Immature natural killer cell (primary cell): ENCODE results near the gene NUMB. TPM values are rescaled to one million over a fixed set of nuclear protein-coding genes. Genes with fewer than 3 reads are reported as not detected.

Source experiments
- DNase-seq, 3 donors: peaks; one replicate each; pipeline ENCODE4 v3.0.0; 2022; ENCODE audit warnings: mixed read lengths in 1 of 3
- H3K27ac Mint-ChIP-seq, 6 donors: one replicate each; pipeline ENCODE4 v1.8.0; 2020; ENCODE audit warnings: mixed read lengths in 6 of 6, mild to moderate bottlenecking in 5 of 6, inconsistent platforms in 4 of 6, moderate library complexity in 3 of 6
- H3K27me3 Mint-ChIP-seq, 3 donors: one replicate each; pipeline ENCODE4 v1.8.0; 2020 to 2021; ENCODE audit warnings: low read depth in 3 of 3, mild to moderate bottlenecking in 3 of 3, mixed read lengths in 3 of 3, moderate library complexity in 3 of 3, inconsistent platforms in 1 of 3
- H3K36me3 Mint-ChIP-seq, 3 donors: one replicate each; pipeline ENCODE4 v1.8.0; 2020; ENCODE audit warnings: mixed read lengths in 3 of 3, inconsistent platforms in 2 of 3, mild to moderate bottlenecking in 2 of 3
- H3K4me1 Mint-ChIP-seq, 2 donors: one replicate each; pipeline ENCODE4 v1.8.0; 2020; ENCODE audit warnings: inconsistent platforms in 2 of 2, mild to moderate bottlenecking in 2 of 2, mixed read lengths in 2 of 2, moderate library complexity in 1 of 2
- H3K4me3 Mint-ChIP-seq, 5 donors: one replicate each; pipeline ENCODE4 v1.8.0; 2020; ENCODE audit warnings: mild to moderate bottlenecking in 5 of 5, mixed read lengths in 5 of 5, inconsistent platforms in 3 of 5, moderate library complexity in 3 of 5
- H3K9me3 Mint-ChIP-seq, 6 donors: one replicate each; pipeline ENCODE4 v1.8.0; 2020; ENCODE audit warnings: mild to moderate bottlenecking in 6 of 6, mixed read lengths in 6 of 6, inconsistent platforms in 4 of 6, moderate library complexity in 3 of 6
- polyA plus RNA-seq, 3 donors: library from polyadenylated mRNA; unstranded; fragments of 300-500 nt; fragmentation: Illumina TruSeq; gene quantifications; one replicate each; pipeline ENCODE4 v1.2.3, GENCODE V29; 2021

Gene NUMB
- polyA plus RNA-seq, 3 donors from 2014 or later, result 14.1 to 32.4 (median 17.7) TPM

DNA sequence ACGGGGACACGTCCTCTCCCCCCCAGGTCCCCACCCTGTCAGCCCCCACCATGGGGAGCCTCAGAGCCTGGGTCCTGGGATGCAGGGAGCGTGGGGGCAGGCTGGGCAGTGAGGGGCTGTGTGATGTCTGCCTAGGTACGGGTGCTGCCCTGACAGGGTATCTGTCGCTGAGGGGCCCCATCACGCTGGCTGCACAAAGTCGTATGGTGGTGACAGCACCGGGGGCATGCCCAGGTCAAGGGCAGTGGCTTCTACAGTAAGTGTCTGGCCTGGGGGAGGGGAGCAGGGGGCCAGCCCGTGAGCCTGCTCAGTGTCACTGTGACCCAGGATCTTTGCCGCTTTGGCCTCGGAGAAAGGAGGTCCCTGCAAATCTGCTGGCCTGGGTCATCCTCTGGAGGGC, 197.8 kb downstream of the NUMB start:
- Mint-ChIP-seq H3K4me3 (no peak overlapping the region), H3K4me1 (no peaks in the 10 kb centered on the region), H3K9me3 (no peaks in the 10 kb centered on the region), H3K36me3 (no peaks in the 10 kb centered on the region), H3K27ac (no peak overlapping the region), H3K27me3 (no peaks in the 10 kb centered on the region)
- DNase-seq, result no peak

DNA sequence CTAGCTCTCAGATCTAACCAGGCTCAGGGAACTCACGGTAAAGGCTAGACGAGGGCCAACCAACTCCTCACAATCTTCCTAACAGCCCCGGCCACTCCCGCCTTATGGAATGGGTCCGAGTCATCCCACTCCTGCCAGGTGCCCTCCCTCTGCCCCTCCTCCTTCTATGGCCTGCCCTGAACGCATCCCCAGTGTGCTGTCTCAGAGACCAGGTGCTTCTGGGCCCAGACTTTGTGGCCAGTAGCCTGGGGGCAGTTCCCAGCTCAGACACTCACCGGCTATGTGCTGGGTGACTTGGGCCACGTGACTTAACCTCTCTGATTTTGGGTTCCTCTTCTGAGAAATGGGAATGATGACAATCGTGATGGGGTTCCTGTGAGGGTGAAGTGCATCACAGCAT, 198.5 kb downstream of the NUMB start:
- no peak for DNase-seq
- H3K9me3 Mint-ChIP-seq, result no peaks in the 10 kb centered on the region
- H3K27me3 Mint-ChIP-seq, result no peaks in the 10 kb centered on the region
- no peaks in the 10 kb centered on the region for H3K36me3 Mint-ChIP-seq
- H3K27ac Mint-ChIP-seq, result no peak overlapping the region
- H3K4me3 Mint-ChIP-seq, result peak overlapping the region in 1 of 5 donors; percentile 24
- H3K4me1 Mint-ChIP-seq, result no peaks in the 10 kb centered on the region

DNA sequence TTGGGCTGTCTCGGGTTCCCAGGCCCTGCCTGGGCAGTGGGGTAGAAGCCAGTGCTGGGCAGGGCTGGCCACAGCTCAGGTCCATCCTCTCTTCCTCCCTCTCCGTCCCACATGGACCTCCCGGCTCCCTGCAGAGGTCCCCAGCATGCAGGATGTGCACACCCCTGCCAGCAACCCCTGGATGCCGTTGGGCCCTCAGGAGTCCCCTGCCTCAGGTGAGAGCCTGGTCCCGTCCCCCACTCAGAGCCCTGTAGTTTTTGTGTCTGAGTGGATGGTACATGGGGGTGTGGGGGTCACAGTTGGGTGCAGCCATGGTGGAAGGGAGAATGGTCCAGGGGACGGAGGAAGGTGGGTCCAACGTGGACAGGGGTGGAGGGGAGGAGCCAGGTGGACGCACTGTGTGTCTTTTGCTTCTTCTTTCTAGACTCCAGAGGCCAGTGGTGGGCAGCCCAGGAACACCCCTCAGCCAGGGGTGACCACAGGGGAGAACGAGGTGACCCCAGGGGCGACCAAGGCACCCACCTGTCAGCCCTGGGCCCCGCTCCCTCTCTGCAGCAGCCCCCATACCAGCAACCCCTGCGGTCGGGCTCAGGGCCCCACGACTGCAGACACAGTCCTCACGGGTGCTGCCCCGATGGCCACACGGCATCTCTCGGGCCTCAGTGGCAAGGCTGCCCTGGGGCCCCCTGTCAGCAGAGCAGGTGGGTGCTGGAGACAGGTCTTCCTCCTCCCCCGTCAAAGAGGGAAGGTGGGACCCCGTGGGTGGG, 199.3 kb downstream of the NUMB start:
- no peaks in the 10 kb centered on the region for H3K36me3 Mint-ChIP-seq
- H3K27ac Mint-ChIP-seq, result no peak overlapping the region
- H3K4me3 Mint-ChIP-seq, result no peak overlapping the region
- H3K9me3 Mint-ChIP-seq, result no peaks in the 10 kb centered on the region
- H3K4me1 Mint-ChIP-seq, result no peaks in the 10 kb centered on the region
- no peak for DNase-seq
- H3K27me3 Mint-ChIP-seq, result no peaks in the 10 kb centered on the region

DNA sequence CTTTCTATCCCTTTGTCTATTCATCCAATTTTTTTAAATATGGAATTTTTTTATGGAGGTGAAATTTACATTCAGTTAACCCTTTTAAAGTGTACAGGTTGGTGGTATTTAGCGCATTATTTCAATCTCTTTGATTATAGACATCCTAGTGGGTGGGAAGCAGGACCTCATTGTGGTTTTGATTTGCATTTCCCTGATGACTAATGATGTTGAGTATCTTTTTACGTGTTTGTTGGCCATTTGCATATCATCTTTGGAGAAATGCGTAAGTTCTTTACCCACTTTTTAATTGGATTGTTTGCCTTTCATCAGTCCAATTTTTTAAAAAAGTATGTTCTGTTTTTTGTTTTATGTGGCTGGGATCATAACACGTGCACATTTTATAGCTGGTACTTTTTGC, 200.3 kb downstream of the NUMB start:
- Mint-ChIP-seq H3K36me3 (no peaks in the 10 kb centered on the region), H3K4me1 (no peaks in the 10 kb centered on the region), H3K27ac (no peak overlapping the region), H3K27me3 (no peaks in the 10 kb centered on the region), H3K9me3 (no peaks in the 10 kb centered on the region), H3K4me3 (no peak overlapping the region)
- no peak for DNase-seq

DNA sequence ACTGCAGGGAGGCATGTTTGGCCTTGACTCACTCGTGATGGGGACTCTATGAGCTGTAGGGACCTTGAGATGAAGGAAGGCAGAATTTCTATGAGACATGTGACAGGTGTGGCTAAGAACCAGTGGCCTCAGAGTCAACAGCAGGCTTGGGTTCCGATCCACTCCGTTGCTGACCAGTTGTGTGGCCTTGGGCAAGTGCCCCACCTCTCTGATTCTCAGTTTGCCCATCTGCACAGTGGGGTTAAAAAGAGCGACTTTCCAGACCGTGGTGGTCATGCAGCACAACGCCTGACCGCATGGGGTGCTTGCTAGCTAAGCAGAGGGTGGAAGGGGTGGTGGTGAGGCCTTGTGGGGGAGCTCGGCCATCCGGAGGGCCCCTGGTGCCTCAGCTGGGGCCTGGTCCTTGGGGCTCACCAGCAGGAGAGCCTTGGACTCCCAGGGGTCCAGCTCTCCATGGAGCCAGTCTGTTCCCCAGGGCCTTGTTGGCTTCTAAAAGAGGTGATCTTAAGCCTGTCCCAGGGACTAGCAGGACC, 202.6 kb downstream of the NUMB start:
- no peaks in the 10 kb centered on the region for H3K4me1 Mint-ChIP-seq
- H3K9me3 Mint-ChIP-seq, result no peaks in the 10 kb centered on the region
- DNase-seq, result no peak
- H3K27me3 Mint-ChIP-seq, result peaks cover 0 to 2% (median 0%) of the 10 kb centered on the region in 3 donors
- H3K36me3 Mint-ChIP-seq, result no peaks in the 10 kb centered on the region
- H3K27ac Mint-ChIP-seq, result no peak overlapping the region
- no peak overlapping the region for H3K4me3 Mint-ChIP-seq

DNA sequence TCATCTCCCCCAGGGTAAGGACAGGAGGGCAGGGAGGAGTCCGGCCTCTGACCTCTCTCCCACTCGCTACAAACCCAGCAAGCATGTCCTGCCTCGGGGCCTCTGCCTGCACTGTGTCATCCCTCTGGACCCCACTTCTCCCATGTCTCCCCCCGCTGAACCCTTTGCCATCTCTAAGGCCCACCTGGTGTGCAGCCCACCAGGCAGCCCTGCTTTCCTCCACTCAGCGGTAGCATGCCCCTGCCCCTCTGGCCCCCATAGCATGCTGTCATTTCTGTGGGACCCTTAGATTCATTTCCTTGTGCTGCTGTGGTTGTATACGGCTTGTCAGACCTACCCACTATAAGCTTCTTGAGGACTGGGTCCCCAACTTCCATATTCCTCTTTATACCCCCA, 203.3 kb downstream of the NUMB start:
- Mint-ChIP-seq H3K27ac (no peak overlapping the region), H3K36me3 (no peaks in the 10 kb centered on the region), H3K4me1 (no peaks in the 10 kb centered on the region), H3K4me3 (no peak overlapping the region), H3K27me3 (peaks cover 0 to 2% (median 0%) of the 10 kb centered on the region in 3 donors), H3K9me3 (no peaks in the 10 kb centered on the region)
- DNase-seq, result no peak

DNA sequence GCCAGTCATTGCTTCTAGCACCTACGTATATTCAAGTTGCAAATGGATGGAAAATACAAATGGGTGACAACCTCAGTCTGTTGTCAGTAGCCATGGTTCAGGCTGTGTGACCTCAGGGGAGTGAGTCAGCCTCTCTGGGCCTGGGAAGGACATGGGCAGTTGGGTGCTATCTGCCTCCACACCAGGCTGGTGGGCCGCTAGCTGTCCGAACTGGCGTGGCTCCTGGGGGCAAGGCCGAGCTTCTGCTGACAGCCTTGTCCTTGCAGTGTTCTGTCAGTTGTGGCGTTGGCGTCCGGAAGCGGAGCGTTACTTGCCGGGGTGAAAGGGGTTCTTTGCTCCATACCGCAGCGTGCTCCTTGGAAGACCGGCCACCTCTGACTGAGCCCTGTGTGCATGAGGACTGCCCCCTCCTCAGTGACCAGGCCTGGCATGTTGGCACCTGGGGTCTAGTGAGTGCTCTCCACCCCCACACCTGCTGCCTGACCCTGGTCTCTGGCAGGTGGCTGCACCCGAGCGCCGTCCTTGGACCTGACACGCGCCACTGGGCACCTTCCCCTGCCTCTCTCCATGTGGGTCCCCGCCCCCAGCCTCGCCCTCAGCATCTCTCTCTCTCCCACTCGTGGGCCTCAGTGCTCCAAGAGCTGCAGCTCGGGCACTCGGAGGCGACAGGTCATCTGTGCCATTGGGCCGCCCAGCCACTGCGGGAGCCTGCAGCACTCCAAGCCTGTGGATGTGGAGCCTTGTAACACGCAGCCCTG, 203.9 kb downstream of the NUMB start:
- no peak for DNase-seq
- H3K36me3 Mint-ChIP-seq, result no peaks in the 10 kb centered on the region
- peaks cover 0 to 2% (median 0%) of the 10 kb centered on the region in 3 donors for H3K27me3 Mint-ChIP-seq
- no peak overlapping the region for H3K4me3 Mint-ChIP-seq
- H3K9me3 Mint-ChIP-seq, result no peaks in the 10 kb centered on the region
- no peaks in the 10 kb centered on the region for H3K4me1 Mint-ChIP-seq
- H3K27ac Mint-ChIP-seq, result no peak overlapping the region

DNA sequence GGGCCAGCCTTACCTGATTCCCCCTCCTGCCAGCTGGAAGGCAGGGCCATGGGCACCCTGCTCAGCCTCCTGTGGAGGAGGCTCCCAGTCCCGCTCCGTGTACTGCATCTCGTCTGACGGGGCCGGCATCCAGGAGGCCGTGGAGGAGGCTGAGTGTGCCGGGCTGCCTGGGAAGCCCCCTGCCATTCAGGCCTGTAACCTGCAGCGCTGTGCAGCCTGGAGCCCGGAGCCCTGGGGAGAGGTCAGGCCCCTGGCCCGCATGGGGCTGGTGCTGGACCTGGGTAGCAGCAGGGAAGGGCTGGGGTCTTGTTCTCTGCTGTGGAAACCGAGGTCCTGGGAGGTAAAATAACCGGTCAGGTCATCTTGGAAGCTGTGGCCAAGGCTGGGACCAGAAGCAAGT, 204.6 kb downstream of the NUMB start:
- H3K9me3 Mint-ChIP-seq, result no peaks in the 10 kb centered on the region
- H3K4me1 Mint-ChIP-seq, result no peaks in the 10 kb centered on the region
- H3K36me3 Mint-ChIP-seq, result no peaks in the 10 kb centered on the region
- H3K27me3 Mint-ChIP-seq, result peaks cover 0 to 2% (median 2%) of the 10 kb centered on the region in 3 donors
- DNase-seq, result no peak
- H3K4me3 Mint-ChIP-seq, result no peak overlapping the region
- H3K27ac Mint-ChIP-seq, result no peak overlapping the region

DNA sequence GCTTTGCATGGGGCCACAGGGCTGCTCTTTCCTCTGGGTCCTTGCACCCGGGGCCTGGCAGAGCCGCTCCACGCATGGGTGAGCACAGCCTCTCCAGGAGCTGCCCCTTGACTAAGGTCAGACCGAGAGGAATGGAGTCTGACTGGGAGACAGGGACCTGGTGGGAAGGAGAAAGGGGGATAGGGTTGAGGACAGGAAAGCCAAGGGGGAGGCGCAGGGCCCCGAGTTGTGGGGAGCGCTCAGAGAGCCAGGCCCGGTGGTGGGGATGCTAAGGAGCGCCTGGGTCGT, 205.1 kb downstream of the NUMB start:
- Mint-ChIP-seq H3K36me3 (no peaks in the 10 kb centered on the region), H3K27ac (no peak overlapping the region), H3K9me3 (no peaks in the 10 kb centered on the region), H3K27me3 (peaks cover 0 to 2% (median 2%) of the 10 kb centered on the region in 3 donors), H3K4me3 (no peak overlapping the region), H3K4me1 (no peaks in the 10 kb centered on the region)
- DNase-seq, result no peak

DNA sequence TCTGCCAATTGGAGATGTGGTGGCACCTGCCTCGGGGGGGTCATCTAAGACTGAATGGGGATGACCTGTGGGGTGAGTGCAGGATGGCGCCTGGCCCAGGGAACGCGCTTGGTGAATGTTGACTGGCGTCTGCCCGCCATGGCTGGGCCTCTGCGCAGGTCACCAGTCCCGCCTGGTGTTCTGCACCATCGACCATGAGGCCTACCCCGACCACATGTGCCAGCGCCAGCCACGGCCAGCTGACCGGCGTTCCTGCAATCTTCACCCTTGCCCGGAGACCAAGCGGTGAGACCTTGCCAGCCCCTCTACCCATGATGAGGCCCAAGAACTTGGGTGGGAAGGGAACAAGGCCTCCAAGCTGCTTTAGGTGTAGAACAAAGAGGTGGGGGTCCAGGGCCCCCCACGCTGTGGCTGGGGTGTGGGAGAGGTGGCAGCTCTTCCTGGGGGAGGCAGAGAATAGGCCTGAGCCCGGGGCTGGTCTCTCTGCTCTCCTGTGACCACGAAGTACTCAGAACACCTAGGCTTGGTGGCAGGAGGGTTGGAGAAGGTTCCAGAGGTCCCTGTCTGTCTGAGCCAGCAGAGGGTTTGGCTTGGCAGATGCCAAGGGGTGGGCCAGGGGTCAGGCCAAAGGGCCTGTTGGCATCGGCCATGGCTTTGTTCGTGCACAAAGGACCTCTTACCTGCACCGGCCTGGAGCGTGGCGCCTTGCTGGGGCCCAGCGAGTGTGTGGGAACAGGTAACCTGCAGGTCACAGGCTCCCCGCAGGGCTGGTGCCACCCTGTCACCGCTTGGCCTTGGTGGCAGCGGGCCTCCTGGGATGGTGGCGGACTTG, 205.6 kb downstream of the NUMB start:
- no peak overlapping the region for H3K27ac Mint-ChIP-seq
- no peak overlapping the region for H3K4me3 Mint-ChIP-seq
- peaks cover 0 to 2% (median 2%) of the 10 kb centered on the region in 3 donors for H3K27me3 Mint-ChIP-seq
- H3K36me3 Mint-ChIP-seq, result no peaks in the 10 kb centered on the region
- peaks cover under 1 to 5% of the 10 kb centered on the region in 2 donors for H3K4me1 Mint-ChIP-seq
- H3K9me3 Mint-ChIP-seq, result no peaks in the 10 kb centered on the region
- no peak for DNase-seq

DNA sequence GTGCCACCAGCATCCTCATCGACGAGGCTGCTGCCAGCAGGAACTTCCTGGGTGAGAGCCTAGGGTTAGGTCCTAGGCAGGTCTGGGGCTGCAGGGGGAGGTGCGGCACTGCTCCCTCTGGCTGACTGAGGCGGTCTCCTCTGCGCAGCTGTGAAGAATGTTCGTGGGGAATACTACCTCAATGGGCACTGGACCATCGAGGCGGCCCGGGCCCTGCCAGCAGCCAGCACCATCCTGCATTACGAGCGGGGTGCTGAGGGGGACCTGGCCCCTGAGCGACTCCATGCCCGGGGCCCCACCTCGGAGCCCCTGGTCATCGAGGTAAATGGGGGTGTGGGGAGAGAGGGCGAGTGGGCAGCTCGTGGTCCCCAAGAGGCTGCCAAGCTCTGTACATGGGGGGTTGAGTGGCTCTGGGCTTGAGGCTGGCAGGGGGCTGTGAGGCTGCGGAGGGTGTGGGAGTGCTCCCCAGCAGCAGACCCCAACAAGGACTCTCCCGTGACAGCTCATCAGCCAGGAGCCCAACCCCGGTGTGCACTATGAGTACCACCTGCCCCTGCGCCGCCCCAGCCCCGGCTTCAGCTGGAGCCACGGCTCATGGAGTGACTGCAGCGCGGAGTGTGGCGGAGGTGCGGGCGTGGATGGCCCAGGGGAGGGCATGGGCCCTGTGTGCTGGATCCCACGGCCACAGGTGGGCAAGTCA, 206.7 kb downstream of the NUMB start:
- no peak overlapping the region for H3K4me3 Mint-ChIP-seq
- peaks cover 6 to 16% of the 10 kb centered on the region in 2 donors for H3K4me1 Mint-ChIP-seq
- peaks cover 0 to 7% (median 3%) of the 10 kb centered on the region in 3 donors for H3K27me3 Mint-ChIP-seq
- H3K9me3 Mint-ChIP-seq, result no peaks in the 10 kb centered on the region
- no peaks in the 10 kb centered on the region for H3K36me3 Mint-ChIP-seq
- no peak for DNase-seq
- no peak overlapping the region for H3K27ac Mint-ChIP-seq

DNA sequence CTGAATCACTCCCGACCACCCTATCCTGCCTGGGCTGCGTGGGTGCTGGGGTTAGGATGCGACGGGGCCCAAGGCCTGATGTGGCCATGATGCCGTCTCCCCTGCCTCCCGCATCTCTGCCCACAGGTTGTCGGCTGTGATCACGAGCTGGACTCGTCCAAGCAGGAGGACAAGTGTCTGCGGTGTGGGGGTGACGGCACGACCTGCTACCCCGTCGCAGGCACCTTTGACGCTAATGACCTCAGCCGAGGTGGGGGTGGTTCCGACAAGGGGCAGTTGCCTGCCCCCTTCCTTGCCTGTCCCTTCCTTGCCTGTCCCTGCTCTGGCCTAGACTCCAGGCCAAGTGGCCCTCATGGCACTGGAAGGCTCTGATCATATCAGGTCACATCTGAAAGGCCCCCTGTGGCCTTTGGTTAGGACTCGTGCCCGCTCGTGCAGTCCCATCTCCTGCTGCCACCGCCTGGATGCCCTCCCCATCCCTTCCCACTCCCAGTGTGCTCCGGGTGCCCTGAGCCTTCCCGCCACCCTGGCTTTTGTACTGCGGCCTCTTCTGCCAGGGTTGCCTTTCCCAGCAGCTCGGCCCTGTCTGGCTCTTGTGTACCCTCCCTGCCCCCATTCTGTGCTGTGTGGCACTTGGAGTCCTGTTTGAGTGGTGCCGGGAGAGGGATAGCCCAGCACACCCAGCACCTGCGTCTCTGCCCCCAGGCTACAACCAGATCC, 207.4 kb downstream of the NUMB start:
- Mint-ChIP-seq H3K27me3 (peaks cover 0 to 7% (median 3%) of the 10 kb centered on the region in 3 donors), H3K27ac (no peak overlapping the region), H3K9me3 (no peaks in the 10 kb centered on the region), H3K4me3 (no peak overlapping the region), H3K4me1 (peaks cover 9 to 21% of the 10 kb centered on the region in 2 donors), H3K36me3 (no peaks in the 10 kb centered on the region)
- no peak for DNase-seq

DNA sequence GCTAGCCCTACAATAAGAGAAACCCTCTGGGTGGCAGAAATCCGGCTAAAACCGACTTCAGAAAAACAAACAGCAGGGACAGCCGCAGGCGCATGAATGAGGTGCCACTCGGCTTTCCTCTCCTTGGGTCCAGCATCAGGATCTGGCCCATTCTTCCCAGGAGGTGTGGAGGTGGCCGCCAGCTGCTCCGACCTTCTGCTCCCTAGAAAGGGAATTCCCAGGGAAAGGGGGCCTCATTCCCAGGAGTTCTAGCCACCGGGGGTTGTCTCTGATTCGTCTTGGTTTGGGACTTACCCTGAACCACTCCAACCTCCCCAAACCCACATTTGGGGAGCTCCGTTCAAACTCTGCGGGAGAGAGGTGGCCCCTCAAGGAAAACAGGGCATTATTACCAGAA, 208.0 kb downstream of the NUMB start:
- H3K27ac Mint-ChIP-seq, result no peak overlapping the region
- H3K27me3 Mint-ChIP-seq, result peaks cover 0 to 7% (median 3%) of the 10 kb centered on the region in 3 donors
- H3K36me3 Mint-ChIP-seq, result no peaks in the 10 kb centered on the region
- no peak overlapping the region for H3K4me3 Mint-ChIP-seq
- H3K4me1 Mint-ChIP-seq, result peaks cover 9 to 21% of the 10 kb centered on the region in 2 donors
- DNase-seq, result no peak
- no peaks in the 10 kb centered on the region for H3K9me3 Mint-ChIP-seq
